GM12878 (cell line): Measurements from ENCODE around the gene UBL4B. TPM values are rescaled to one million over a fixed set of nuclear protein-coding genes. Genes with fewer than 3 reads are reported as not detected.

ENCODE experiments used
- ATAC-seq: fragments of 200-7000 bp; cut with Tn5 transposase; 3 replicates; pipeline ENCODE4 v1.9.1; 2020; ENCODE audit warnings: mild to moderate bottlenecking, moderate library complexity
- BruUV-seq: library from RNA; stranded (reverse); fragments of 400-500 nt; replicated peaks from 2 replicates; lab custom pipeline; 2021; lab: Mats Ljungman, UMichigan
- CTCF ChIA-PET: fragments of 300-600 bp; sonication (Branson Sonifier 250); formaldehyde crosslinking; extraction: SDS; loops from one replicate; lab custom pipeline; 2021; ENCODE audit warnings: inconsistent platforms; lab: Yijun Ruan, JAX
- POLR2A ChIA-PET: fragments of 350-600 bp; formaldehyde crosslinking; extraction: SDS; loops from one replicate; lab custom pipeline; 2021; ENCODE audit warnings: inconsistent platforms; lab: Charles Lee
- RAD21 ChIA-PET: fragments of 300-600 bp; sonication (Branson Sonifier 250); formaldehyde crosslinking; loops from one replicate; lab custom pipeline; 2023; ENCODE audit warnings: antibody characterized with exemption; ENCODE audit not compliant: unreplicated experiment; lab: Charles Lee
- SMC1A ChIA-PET: fragments of 300-600 bp; sonication (Branson Sonifier 250); formaldehyde crosslinking; loops from one replicate; lab custom pipeline; 2023; ENCODE audit not compliant: unreplicated experiment, uncharacterized antibody; lab: Charles Lee
- DNase-seq: peaks from one replicate; pipeline ENCODE4 v3.0.0-alpha.2; 2011; ENCODE audit warnings: low read depth, low spot score
- FAIRE-seq: peaks from 3 replicates; lab custom pipeline; 2011; peaks lifted over from hg19 to GRCh38; lab: Jason Lieb, UNC
- H2AFZ ChIP-seq: 2 replicates; pipeline ENCODE4 v1.6.0; 2011; ENCODE audit warnings: low read depth, low read length, control low read depth; ENCODE audit not compliant: control insufficient read depth
- H3K27ac ChIP-seq: 2 replicates; pipeline ENCODE4 v1.5.1; 2011; ENCODE audit warnings: control low read depth; ENCODE audit not compliant: control insufficient read depth, insufficient read depth
- H3K27me3 ChIP-seq, 2 experiments: replicated peaks in 1 of 2; 2 replicates each; pipeline versions ENCODE4 v1.6.0 to v1.6.1; 2011; ENCODE audit warnings: low read length in 1 of 2; ENCODE audit not compliant: control insufficient read depth in 2 of 2, insufficient read depth in 2 of 2
- H3K36me3 ChIP-seq, 2 experiments: 2 replicates each; pipeline ENCODE4 v1.5.1; 2011; ENCODE audit warnings: low read length in 1 of 2; ENCODE audit not compliant: control insufficient read depth in 2 of 2, insufficient read depth in 2 of 2
- H3K4me1 ChIP-seq: 2 replicates; pipeline ENCODE4 v1.6.1; 2011; ENCODE audit warnings: mild to moderate bottlenecking, low read length, moderate library complexity, mixed read lengths; ENCODE audit not compliant: control insufficient read depth, insufficient read depth
- H3K4me2 ChIP-seq: 2 replicates; pipeline ENCODE4 v1.6.0; 2011; ENCODE audit warnings: control low read depth; ENCODE audit not compliant: control insufficient read depth, insufficient read depth
- H3K4me3 ChIP-seq: fragments of 200-600 bp; sonication (generic); 2 replicates; pipeline ENCODE4 v1.5.1; 2016
- H3K79me2 ChIP-seq: 2 replicates; pipeline ENCODE4 v1.6.0; 2011; ENCODE audit warnings: low read length; ENCODE audit not compliant: control insufficient read depth, insufficient read depth
- H3K9ac ChIP-seq: 2 replicates; pipeline ENCODE4 v1.8.0; 2011; ENCODE audit warnings: low read length, control low read depth, mixed read lengths; ENCODE audit not compliant: control insufficient read depth, insufficient read depth
- H3K9me3 ChIP-seq: replicated peaks from 3 replicates; pipeline ENCODE4 v1.5.1; 2011; ENCODE audit warnings: mild to moderate bottlenecking, low read length; ENCODE audit not compliant: control insufficient read depth, insufficient read depth
- H4K20me1 ChIP-seq: 2 replicates; pipeline ENCODE4 v1.6.0; 2011; ENCODE audit not compliant: control insufficient read depth, insufficient read depth
- BMI1 ChIP-seq: fragments of 450-650 bp; IDR thresholded peaks from 2 replicates; pipeline ENCODE4 v1.6.1; 2016; ENCODE audit warnings: mild to moderate bottlenecking, moderate library complexity, borderline replicate concordance
- BRCA1 ChIP-seq: IDR thresholded peaks from 2 replicates; pipeline ENCODE4 v1.6.1; 2011; ENCODE audit warnings: low read depth, low read length, improper control_type of control experiment
- CBX3 ChIP-seq: fragments of 200-600 bp; sonication (generic); IDR thresholded peaks from 2 replicates; pipeline ENCODE4 v1.6.1; 2016; ENCODE audit warnings: low read depth, borderline replicate concordance
- EED ChIP-seq: sonication (generic); IDR thresholded peaks from 2 replicates; pipeline ENCODE4 v1.6.1; 2016; ENCODE audit warnings: antibody characterized with exemption, low read depth
- NFXL1 ChIP-seq: fragments of 450-650 bp; IDR thresholded peaks from 2 replicates; pipeline ENCODE4 v1.6.1; 2017; ENCODE audit warnings: antibody characterized with exemption, mild to moderate bottlenecking, borderline replicate concordance
- NR2F1 ChIP-seq: fragments of 450-650 bp; conservative IDR thresholded peaks from 2 replicates; pipeline ENCODE4 v1.6.1; 2017; ENCODE audit warnings: mild to moderate bottlenecking
- POU2F2 ChIP-seq: IDR thresholded peaks from 3 replicates; pipeline ENCODE4 v1.6.1; 2011; ENCODE audit warnings: low read depth, mild to moderate bottlenecking, low read length, borderline replicate concordance
- SMC3 ChIP-seq: IDR thresholded peaks from 2 replicates; pipeline ENCODE4 v1.6.1; 2011; ENCODE audit warnings: low read length, improper control_type of control experiment, borderline replicate concordance
- STAT3 ChIP-seq: IDR thresholded peaks from 2 replicates; pipeline ENCODE4 v1.6.1; 2011; ENCODE audit warnings: low read depth, low read length, improper control_type of control experiment
- SUZ12 ChIP-seq: fragments of 200-600 bp; sonication (generic); IDR thresholded peaks from one replicate; pipeline ENCODE4 v1.6.1; 2018; ENCODE audit warnings: antibody characterized with exemption, mild to moderate bottlenecking; ENCODE audit not compliant: unreplicated experiment
- WGBS: methylation state at CpG from one replicate; pipeline ENCODE4 v1.1.6; 2016; ENCODE audit warnings: low lambda C conversion rate; ENCODE audit not compliant: insufficient replicate concordance, insufficient coverage; ENCODE audit errors: missing lambda C conversion rate; 5-methylcytosine and 5-hydroxymethylcytosine counted together
- in situ Hi-C: fragments of 300-500 bp; cut with MboI; formaldehyde crosslinking; loops from 9 replicates; pipeline ENCODE4 v1.14.3; 2018; ENCODE audit warnings: mixed read lengths
- intact Hi-C: fragments of 100-400 bp; cut with micrococcal nuclease; formaldehyde crosslinking; loops from one replicate; pipeline ENCODE4 v1.14.2; 2022; ENCODE audit not compliant: unreplicated experiment
- polyA plus RNA-seq, 11 experiments: library from polyadenylated mRNA; depleted of rRNA in 4 of 11; unstranded in 6 of 11; stranded (reverse) in 5 of 11; fragments of >200 nt; fragmentation: Nextera tagmentation in 4 of 11; fragmentation: Illumina TruSeq in 1 of 11; extraction: Ambion mirVana in 4 of 11; extraction: Trizol in 1 of 11; gene quantifications; 1 replicate in 1 of 11; 2 replicates in 10 of 11; pipeline versions ENCODE4 v1.2.1 to v1.2.3, GENCODE V29; 2011 to 2016; ENCODE audit warnings: inconsistent platforms in 2 of 11, missing spikeins in 2 of 11, low read depth in 1 of 11
- total RNA-seq, 4 experiments: library from RNA; depleted of rRNA in 3 of 4; stranded (reverse); fragments of >200 nt in 3 of 4; fragmentation: Illumina TruSeq in 1 of 4; extraction: Trizol in 1 of 4; gene quantifications; 2 replicates each; pipeline versions ENCODE4 v1.2.1 to v1.2.3, GENCODE V29; 2013 to 2021
- TF ChIP-seq, protein P1 (sequence below): fragments of 450-650 bp; IDR thresholded peaks from 2 replicates; pipeline ENCODE4 v1.6.1; 2017; ENCODE audit warnings: low read depth, mild to moderate bottlenecking, moderate library complexity

The UBL4B gene
- total and polyA plus RNA-seq, 10 of the 15 experiments (the other 5 are each of a cell fraction or from before 2014, with no cell fraction given): 0.06 to 0.15 TPM; not detected in 8

DNA sequence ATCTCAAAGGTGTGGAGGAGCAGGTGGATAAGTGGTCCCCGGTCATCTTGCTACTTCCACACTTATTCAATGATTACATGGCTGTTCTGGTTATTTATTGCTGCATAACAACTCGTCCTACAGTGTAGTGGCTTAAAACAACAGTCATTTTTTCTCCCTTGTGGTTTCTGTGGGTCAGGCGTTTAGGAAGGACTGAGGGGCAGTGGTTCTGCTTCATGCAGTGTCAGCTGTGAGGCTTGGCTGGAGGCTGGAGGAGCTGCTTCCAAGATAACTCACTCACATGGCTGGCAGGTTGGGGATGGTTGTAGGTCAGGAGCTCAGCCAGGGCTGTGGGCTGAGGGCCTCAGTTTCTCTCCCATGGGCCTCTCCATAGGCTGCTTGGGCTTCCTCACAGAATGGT, 32.1 kb downstream of the UBL4B start:
- ChIA-PET SMC1A (no interaction called here), CTCF (no interaction called here)
- intact Hi-C loops: loop anchor here (10.0 kb wide), 1 partner anchor 720 kb away; no protein-coding TSS in a partner anchor
- no peak for TF ChIP-seq EED
- no peak for TF ChIP-seq NFXL1
- no peak for TF ChIP-seq STAT3
- no peak for TF ChIP-seq SUZ12
- no peak for TF ChIP-seq SMC3
- TF ChIP-seq, protein P1, sequence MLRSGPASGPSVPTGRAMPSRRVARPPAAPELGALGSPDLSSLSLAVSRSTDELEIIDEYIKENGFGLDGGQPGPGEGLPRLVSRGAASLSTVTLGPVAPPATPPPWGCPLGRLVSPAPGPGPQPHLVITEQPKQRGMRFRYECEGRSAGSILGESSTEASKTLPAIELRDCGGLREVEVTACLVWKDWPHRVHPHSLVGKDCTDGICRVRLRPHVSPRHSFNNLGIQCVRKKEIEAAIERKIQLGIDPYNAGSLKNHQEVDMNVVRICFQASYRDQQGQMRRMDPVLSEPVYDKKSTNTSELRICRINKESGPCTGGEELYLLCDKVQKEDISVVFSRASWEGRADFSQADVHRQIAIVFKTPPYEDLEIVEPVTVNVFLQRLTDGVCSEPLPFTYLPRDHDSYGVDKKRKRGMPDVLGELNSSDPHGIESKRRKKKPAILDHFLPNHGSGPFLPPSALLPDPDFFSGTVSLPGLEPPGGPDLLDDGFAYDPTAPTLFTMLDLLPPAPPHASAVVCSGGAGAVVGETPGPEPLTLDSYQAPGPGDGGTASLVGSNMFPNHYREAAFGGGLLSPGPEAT: no peak
- TF ChIP-seq BMI1: no peak
- TF ChIP-seq BRCA1: no peak
- TF ChIP-seq POU2F2: no peak
- TF ChIP-seq CBX3: no peak
- TF ChIP-seq NR2F1: no peak
- TF ChIP-seq, all 136 proteins: peak for 0
- FAIRE-seq: no peak
- 0% methylated on average over 3 of the region's 3 CpGs for WGBS
- H3K4me3 ChIP-seq: no peak overlapping the region
- no peaks in the 10 kb centered on the region for H3K9me3 ChIP-seq
- H3K9ac ChIP-seq: no peak overlapping the region
- no peak for ATAC-seq
- H3K4me2 ChIP-seq: no peak overlapping the region
- no peak overlapping the region for H3K27ac ChIP-seq
- H3K36me3 ChIP-seq: no peaks in the 10 kb centered on the region
- RAD21 ChIA-PET: no interaction called here
- in situ Hi-C loops: no loop called here
- DNase-seq: no peak
- no peaks in the 10 kb centered on the region for H4K20me1 ChIP-seq
- H3K27me3 ChIP-seq: peaks cover 0 to 3% of the 10 kb centered on the region in 2 experiments; a peak in 3 of 4 replicates
- no peaks in the 10 kb centered on the region for H3K79me2 ChIP-seq
- no peaks in the 10 kb centered on the region for H3K4me1 ChIP-seq
- BruUV-seq: no TSS peak
- POLR2A ChIA-PET: no interaction called here
- no peak overlapping the region for H2AFZ ChIP-seq
